Natural killer cell treated with Interleukin-12 subunit alpha and Interleukin-12 subunit beta and Interleukin-15 and Interleukin-18, amount 100 ng/mL, for 72 hours (primary cell): ENCODE measurements around the gene ESRP2. TPM values are rescaled to one million over a fixed set of nuclear protein-coding genes. Genes with fewer than 3 reads are reported as not detected.

Source experiments
- ATAC-seq, 2 donors: fragments of 150-1000 bp; cut with Tn5 transposase in 1 of 2; sonication (Bioruptor Pico), chemical (Tn5 transposase) in 1 of 2; 2 replicates each; pipeline ENCODE4 v1.10.0; 2021
- DNase-seq: peaks from one replicate; pipeline ENCODE4 v3.0.0; 2022; ENCODE audit warnings: low spot score
- H3K27ac Mint-ChIP-seq, 2 donors: 1 replicate in 1 of 2; 2 replicates in 1 of 2; pipeline ENCODE4 v1.8.0; 2022; ENCODE audit warnings: mixed read lengths in 2 of 2, mild to moderate bottlenecking in 1 of 2, moderate library complexity in 1 of 2
- H3K27me3 Mint-ChIP-seq, 2 donors: 1 replicate in 1 of 2; 2 replicates in 1 of 2; pipeline ENCODE4 v1.8.0; 2022; ENCODE audit warnings: mixed read lengths in 2 of 2
- H3K36me3 Mint-ChIP-seq: one replicate; pipeline ENCODE4 v1.8.0; 2022; ENCODE audit warnings: mixed read lengths
- H3K4me1 Mint-ChIP-seq, 2 donors: 1 replicate in 1 of 2; 2 replicates in 1 of 2; pipeline ENCODE4 v1.8.0; 2022; ENCODE audit warnings: low read depth in 2 of 2, mixed read lengths in 2 of 2, mild to moderate bottlenecking in 1 of 2
- H3K4me3 Mint-ChIP-seq: one replicate; pipeline ENCODE4 v1.8.0; 2022; ENCODE audit warnings: mixed read lengths
- H3K9me3 Mint-ChIP-seq: 2 replicates; pipeline ENCODE4 v1.8.0; 2022; ENCODE audit warnings: mixed read lengths
- total RNA-seq, 2 donors: library from RNA; stranded (reverse); gene quantifications; one replicate each; pipeline ENCODE4 v1.2.3, GENCODE V29; 2022

The ESRP2 gene
- total RNA-seq: under 1 TPM in 1 of 2 donors, not detected in 1; 0.12 TPM

DNA sequence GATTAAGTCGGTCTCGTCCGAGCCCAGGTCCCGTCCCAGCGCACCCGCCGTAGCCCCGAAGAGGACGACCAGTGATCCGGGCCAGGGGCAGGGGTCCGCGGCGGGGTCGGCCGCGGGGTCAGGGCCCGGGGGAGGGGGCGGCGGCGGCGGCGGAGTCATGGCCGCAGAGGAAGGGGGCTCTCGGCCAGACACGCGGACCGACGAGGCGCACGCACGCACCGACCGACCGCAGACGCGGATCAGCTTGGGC lies at the start of gene ESRP2:
ESRP2 (minus strand) TSS at position 241 of the 250 bp plus-strand sequence; CDS start at position 159, 82 bp downstream.
- Mint-ChIP-seq H3K36me3 (no peaks in the 10 kb centered on the region), H3K4me3 (peak within 1 kb of the TSS; percentile 90), H3K27me3 (no peaks in the 10 kb centered on the region), H3K9me3 (no peaks in the 10 kb centered on the region), H3K27ac (peak within 1 kb of the TSS; percentile 63 to 84), H3K4me1 (peaks cover 26 to 27% of the 10 kb centered on the region in 2 donors)
- ATAC-seq: no peak
- no peak for DNase-seq

DNA sequence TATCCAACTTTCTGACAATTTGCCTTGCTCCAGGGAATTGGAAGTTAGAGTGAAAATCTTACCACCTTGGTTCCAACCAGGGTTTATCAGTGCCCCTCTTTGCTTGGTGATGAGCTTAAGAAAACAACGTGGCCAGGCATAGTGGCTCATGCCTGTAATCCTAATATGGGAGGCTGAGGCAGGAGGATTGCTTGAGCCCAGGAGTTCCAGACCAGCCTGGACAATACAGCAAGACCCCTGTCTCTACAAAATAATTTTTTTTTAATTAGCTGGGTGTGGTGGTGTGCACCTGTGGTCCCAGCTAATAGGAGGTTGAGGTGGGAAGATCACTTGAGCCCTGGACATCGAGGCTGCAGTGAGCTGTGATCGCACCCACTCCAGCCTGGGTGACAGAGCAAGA lies 49.8 kb upstream of the ESRP2 start:
- no peak for ATAC-seq
- H3K27ac Mint-ChIP-seq: peak overlapping the region; percentile 81 to 84
- H3K36me3 Mint-ChIP-seq: peaks cover 8% of the 10 kb centered on the region

DNA sequence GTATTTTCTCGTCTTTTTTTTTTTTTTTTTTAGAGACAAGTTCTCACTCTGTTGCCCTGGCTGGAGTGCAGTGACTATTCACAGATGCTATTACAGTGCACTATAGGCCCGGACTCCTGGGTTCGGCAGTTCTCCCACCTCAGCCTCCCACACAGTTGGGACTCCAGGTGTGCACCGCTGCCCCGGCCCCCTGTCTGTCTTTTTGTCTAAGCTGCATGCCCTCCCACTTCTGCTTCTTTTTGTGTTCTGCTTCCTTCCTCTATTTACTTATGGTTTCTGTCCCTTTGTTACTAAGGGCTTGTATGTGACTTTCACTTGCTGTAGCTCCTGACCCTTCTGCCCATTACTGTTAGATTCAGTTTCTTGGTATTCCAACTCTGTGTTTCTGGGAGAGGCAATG lies 48.9 kb upstream of the ESRP2 start:
- Mint-ChIP-seq H3K36me3 (peaks cover 8% of the 10 kb centered on the region), H3K4me3 (peak overlapping the region; percentile 77), H3K27ac (peak overlapping the region; percentile 81 to 84), H3K9me3 (no peaks in the 10 kb centered on the region), H3K4me1 (peaks cover 57 to 63% of the 10 kb centered on the region in 2 donors), H3K27me3 (no peaks in the 10 kb centered on the region)
- DNase-seq: no peak
- ATAC-seq: peak; percentile 35 to 55

More for the DNA sequence above, 49.8 kb upstream of the ESRP2 start:
- Mint-ChIP-seq H3K27me3 (no peaks in the 10 kb centered on the region), H3K4me1 (peaks cover 64 to 70% of the 10 kb centered on the region in 2 donors), H3K9me3 (no peaks in the 10 kb centered on the region), H3K4me3 (peak overlapping the region; percentile 77)
- DNase-seq: no peak

DNA sequence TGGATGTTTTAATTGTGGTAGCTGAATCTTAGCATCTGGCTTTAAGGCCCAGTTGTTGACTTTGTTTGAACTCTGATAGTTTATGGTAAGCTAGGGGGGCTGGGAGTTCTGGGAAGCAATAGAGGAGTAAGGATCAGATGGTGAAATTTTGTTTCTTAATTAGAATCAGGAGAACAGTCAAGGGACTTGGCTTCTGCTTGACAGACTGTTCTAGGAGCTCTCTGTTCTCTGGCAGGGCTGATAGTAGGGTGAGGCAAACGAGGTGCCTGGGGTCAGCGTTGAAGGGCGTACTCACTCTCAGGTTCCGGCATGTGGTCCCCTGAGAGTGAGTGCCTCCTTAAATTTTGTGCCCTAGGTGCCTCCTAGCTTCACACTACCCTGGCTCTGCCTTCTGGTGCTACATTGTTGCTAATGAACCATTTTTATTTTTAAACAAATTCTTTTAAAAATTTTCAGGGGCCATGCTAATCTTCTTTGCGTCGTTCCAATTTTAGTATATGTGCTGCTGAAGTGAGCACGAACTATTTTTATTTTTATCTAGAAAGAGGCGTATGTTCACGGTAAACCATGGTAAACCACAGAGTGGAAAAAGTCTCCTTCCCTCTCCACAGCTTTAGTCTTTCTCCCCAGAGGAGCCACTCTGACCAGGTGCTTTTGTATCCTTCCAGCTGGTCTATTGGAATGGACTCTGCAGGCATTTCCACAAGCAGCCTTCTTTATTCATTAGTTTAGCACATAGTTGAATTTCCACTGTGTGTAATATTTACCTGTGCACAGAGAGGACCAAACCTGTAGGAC lies 48.1 kb upstream of the ESRP2 start:
- H3K9me3 Mint-ChIP-seq: no peaks in the 10 kb centered on the region
- H3K4me3 Mint-ChIP-seq: peak overlapping the region; percentile 77
- no peaks in the 10 kb centered on the region for H3K27me3 Mint-ChIP-seq
- ATAC-seq (peak in 1 of 2 donors; percentile 56), DNase-seq (no peak)
- H3K4me1 Mint-ChIP-seq: peaks cover 50 to 56% of the 10 kb centered on the region in 2 donors
- H3K36me3 Mint-ChIP-seq: peaks cover 8% of the 10 kb centered on the region
- H3K27ac Mint-ChIP-seq: peak overlapping the region; percentile 81 to 84

DNA sequence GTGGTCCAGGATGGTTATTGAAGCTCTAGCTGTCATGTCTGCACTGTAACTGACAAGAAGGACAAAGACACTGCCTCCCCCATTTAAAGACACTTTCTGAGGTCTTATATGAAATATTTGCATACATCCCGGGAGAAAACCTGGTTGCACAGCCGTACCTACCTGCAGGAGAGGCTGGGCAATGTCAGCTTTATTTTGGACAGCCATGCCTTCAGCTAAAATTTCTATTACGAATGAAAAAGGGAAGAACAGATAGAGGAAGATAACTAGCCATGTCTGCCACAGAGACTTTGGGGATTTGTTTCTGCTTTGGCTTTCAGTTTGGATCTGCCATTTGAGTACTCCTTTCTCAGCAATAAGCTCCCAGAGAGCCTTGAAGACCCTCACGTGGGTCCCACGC lies 47.4 kb upstream of the ESRP2 start:
- Mint-ChIP-seq H3K27ac (peak overlapping the region; percentile 81 to 84), H3K4me1 (peaks cover 50 to 55% of the 10 kb centered on the region in 2 donors), H3K4me3 (peak overlapping the region; percentile 77), H3K36me3 (peaks cover 8% of the 10 kb centered on the region), H3K9me3 (no peaks in the 10 kb centered on the region), H3K27me3 (no peaks in the 10 kb centered on the region)
- DNase-seq: no peak
- ATAC-seq: no peak

DNA sequence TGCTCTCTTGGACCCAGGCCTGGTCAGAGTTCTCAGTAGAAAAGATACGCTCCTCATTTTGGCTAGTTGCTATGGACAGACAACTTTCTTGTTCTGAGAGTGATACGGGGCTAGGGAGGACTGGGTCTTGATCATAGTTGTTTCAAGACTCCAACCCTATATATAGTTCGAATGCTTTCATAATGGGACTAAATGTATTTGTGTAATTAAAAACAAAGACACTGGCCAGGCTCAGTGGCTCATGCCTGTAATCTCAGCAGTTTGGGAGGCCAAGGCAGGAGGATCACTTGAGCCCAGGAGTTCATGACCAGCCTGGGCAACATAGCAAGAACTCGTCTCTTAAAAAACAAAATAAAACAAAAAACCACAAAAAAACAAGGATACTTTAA lies 46.1 kb upstream of the ESRP2 start:
- no peak for ATAC-seq
- Mint-ChIP-seq H3K9me3 (no peaks in the 10 kb centered on the region), H3K36me3 (peaks cover 8% of the 10 kb centered on the region), H3K27me3 (no peaks in the 10 kb centered on the region), H3K27ac (peak overlapping the region; percentile 17 to 84), H3K4me3 (no peak overlapping the region), H3K4me1 (peaks cover 39 to 43% of the 10 kb centered on the region in 2 donors)
- DNase-seq: no peak

DNA sequence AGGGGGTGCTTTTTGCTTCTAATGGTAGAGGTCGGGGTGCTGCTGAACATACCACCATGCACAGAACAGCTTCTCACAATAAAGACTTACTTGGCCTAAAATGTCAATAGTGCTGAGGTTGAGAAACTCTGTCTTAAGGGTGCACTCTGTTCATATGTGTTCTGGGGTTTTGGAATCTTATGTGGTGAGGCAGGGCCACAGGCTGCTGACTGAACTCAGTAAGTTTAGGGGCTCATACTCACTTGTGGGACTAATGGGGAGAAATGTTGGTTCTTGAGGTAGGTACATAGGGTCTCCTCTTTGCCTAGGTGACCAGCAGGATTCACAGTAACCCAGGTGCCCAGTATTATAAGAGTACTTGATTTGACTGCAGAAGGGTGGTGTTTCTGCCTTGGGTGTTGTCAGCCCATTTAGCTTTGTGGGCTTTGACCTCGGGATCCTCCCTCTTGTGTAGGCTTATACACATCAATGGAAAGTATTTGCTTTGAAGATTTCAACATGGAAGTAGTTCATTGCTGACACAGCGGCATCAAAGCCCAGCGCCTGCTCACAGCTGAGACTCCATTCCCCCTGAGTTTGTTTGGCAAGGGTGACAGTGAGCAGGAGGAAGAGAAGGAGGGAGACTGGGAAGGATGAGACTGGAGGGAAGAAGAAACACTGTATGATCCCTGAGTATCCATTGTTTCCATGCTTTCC lies 45.6 kb upstream of the ESRP2 start:
- H3K27me3 Mint-ChIP-seq: no peaks in the 10 kb centered on the region
- H3K4me3 Mint-ChIP-seq: no peak overlapping the region
- peaks cover 36 to 39% of the 10 kb centered on the region in 2 donors for H3K4me1 Mint-ChIP-seq
- no peaks in the 10 kb centered on the region for H3K9me3 Mint-ChIP-seq
- ATAC-seq: no peak
- peak overlapping the region; percentile 17 to 84 for H3K27ac Mint-ChIP-seq
- H3K36me3 Mint-ChIP-seq: peaks cover 6% of the 10 kb centered on the region
- DNase-seq: no peak

DNA sequence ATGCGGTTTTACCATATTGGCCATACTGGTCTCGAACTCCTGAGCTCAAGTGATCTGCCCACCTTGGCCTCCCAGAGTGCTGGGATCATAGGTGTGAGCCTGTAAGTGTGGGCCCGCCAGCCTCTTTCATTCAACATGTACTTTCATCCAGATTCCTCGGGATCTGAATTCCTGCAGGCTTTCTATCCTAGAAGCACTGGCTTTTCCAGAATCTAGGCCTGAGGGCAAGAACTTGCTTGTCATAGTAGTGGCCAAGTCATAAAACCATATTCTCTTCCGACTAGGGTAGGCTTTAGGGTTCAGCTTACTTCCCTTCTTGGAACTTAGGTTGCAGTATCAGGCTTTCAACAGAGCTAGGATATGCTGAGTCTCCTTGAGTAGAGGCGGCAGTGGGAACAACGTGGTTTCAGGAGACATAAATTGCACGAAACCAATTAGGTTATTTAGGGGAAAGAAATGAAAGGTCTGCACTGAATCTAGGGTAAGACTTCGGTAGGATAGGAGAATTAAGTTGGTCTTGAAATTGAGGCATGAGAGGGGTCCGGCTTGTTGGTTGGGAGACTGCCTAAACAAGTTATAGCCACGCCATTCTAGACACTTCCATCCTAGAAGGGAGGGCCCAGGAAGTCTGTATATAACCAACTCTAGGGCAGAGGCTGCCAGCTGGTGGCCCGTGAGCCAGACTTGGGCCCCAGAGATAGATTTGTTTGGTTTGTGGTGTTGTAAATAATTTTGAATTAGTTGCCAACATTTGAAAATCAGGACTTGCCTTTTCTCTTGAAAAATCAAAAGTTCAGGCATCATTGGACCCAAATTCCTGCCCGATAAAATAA lies 44.0 kb upstream of the ESRP2 start:
- H3K36me3 Mint-ChIP-seq: no peaks in the 10 kb centered on the region
- H3K4me3 Mint-ChIP-seq: no peak overlapping the region
- H3K27me3 Mint-ChIP-seq: no peaks in the 10 kb centered on the region
- no peaks in the 10 kb centered on the region for H3K9me3 Mint-ChIP-seq
- DNase-seq (no peak), ATAC-seq (no peak)
- H3K4me1 Mint-ChIP-seq: peaks cover 37 to 39% of the 10 kb centered on the region in 2 donors
- no peak overlapping the region for H3K27ac Mint-ChIP-seq

DNA sequence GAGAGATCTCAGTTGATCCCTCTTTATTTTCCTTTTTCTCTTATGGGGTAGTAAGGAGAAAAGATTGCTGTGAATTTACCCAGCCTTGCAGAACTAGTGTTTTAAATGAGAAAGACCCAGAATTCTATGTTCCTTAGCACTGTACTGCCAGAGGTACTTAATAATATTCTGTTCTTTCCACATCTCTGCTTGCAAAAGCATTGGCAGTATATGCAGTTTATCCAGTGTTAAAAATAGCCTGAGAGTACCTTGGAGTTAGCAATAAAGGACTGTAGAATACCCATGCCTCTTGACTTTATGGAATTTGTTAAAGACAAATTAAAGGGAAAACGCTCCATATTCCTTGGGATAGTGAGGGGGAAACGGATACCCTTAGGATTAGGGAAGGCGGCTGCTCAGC lies 40.3 kb upstream of the ESRP2 start:
- H3K9me3 Mint-ChIP-seq: no peaks in the 10 kb centered on the region
- no peak overlapping the region for H3K4me3 Mint-ChIP-seq
- H3K27ac Mint-ChIP-seq: peak overlapping the region; percentile 27 to 90
- no peak for DNase-seq
- no peak for ATAC-seq
- H3K4me1 Mint-ChIP-seq: peaks cover 17 to 25% of the 10 kb centered on the region in 2 donors
- peaks cover 5% of the 10 kb centered on the region for H3K36me3 Mint-ChIP-seq
- H3K27me3 Mint-ChIP-seq: no peaks in the 10 kb centered on the region

DNA sequence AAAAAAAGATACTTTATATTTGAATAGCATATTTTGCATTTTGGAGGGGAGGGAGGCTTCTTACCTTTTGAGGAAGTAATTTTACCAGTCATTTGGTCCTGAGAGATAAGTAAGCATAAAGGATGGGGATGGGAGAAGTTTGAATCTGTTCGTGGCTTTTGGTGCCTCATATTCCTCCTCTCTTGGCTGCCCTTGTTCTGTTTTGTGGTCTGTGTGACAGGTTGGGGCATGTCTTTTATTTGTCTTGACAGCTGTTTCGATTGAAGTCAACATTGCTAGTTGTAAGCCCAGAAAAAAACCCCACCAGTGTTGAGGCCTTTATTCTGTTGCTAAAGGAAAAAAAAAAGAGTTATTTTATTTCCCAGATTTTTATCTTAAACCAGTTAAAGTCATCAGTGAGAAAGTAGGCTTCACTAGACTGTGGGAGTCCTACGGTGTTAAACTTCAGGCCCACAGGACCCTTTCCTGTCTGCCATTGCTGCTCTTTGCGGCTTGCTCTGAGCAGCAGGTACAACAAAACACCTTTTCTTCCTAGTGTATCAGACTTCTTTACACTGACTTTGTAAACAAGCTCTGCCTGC lies 39.8 kb upstream of the ESRP2 start:
- DNase-seq (peak; percentile 48), ATAC-seq (peak in 1 of 2 donors; percentile 46)
- Mint-ChIP-seq H3K27me3 (no peaks in the 10 kb centered on the region), H3K9me3 (no peaks in the 10 kb centered on the region), H3K36me3 (peaks cover 5% of the 10 kb centered on the region), H3K4me1 (peaks cover 20 to 25% of the 10 kb centered on the region in 2 donors), H3K27ac (peak overlapping the region; percentile 27 to 90), H3K4me3 (peak overlapping the region; percentile 30)

DNA sequence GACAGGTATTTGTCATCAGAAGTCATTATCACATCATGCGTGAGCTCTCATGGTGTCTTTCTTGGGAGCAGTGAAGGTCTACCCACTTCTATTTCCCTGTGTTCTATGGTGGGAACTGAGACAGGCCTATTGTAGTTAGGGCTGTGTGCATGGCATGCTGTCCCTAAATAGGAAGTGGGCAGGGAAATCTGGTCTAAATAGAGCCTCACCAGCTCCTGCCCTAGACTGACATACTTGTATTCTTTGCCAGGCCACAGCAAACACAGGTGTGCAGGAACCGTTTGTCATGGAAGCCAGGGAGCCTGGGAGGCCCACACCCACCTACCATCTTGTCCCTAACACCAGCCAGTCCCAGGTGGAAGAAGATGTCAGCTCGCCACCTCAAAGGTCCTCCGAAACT lies 38.5 kb upstream of the ESRP2 start:
- Mint-ChIP-seq H3K4me3 (no peak overlapping the region), H3K27ac (peak overlapping the region; percentile 21 to 68), H3K9me3 (no peaks in the 10 kb centered on the region), H3K27me3 (no peaks in the 10 kb centered on the region), H3K36me3 (peaks cover 6% of the 10 kb centered on the region), H3K4me1 (peaks cover 25% of the 10 kb centered on the region in 2 donors)
- ATAC-seq (no peak), DNase-seq (no peak)

DNA sequence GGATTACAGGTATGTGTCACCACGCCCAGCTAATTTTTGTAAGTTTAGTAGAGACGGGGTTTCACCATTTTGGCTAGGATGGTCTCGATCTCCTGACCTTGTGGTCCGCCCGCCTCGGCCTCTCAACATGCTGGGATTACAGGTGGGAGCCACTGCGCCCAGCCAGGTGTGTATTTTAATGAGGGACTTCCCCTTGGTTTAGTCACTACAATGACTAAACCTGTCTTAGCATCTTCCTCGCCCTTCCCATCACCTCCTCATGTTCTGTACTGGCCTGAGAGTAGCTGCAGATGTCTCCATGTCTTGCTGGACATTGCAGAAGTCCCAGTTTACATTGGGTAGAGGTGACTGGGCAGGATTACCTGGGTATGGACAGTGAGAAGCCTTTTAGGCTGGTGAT lies 38.0 kb upstream of the ESRP2 start:
- no peak overlapping the region for H3K4me3 Mint-ChIP-seq
- ATAC-seq (no peak), DNase-seq (no peak)
- H3K36me3 Mint-ChIP-seq: peaks cover 11% of the 10 kb centered on the region
- H3K4me1 Mint-ChIP-seq: peaks cover 30 to 31% of the 10 kb centered on the region in 2 donors
- peak overlapping the region; percentile 21 to 68 for H3K27ac Mint-ChIP-seq
- no peaks in the 10 kb centered on the region for H3K27me3 Mint-ChIP-seq
- H3K9me3 Mint-ChIP-seq: no peaks in the 10 kb centered on the region

DNA sequence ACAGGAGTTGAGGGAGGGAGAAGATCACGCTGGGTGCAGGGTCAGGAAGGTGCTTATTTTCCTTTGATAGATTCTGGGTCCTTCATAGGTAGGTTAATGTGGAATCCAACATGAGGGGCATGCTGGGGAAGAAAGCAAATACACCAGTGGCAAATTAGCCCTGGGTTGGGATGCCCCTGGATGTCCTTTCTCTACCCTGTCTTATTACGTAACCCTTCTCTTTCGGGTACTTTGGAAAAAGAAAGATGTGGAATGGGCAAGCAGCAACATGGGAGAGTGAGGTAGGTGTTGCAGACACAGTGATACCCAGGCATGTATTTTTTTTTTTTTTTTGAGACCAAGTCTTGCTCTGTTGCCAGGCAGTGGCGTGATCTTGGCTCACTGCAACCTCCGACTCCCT lies 37.5 kb upstream of the ESRP2 start:
- Mint-ChIP-seq H3K9me3 (no peaks in the 10 kb centered on the region), H3K4me3 (peak overlapping the region; percentile 3), H3K36me3 (peaks cover 11% of the 10 kb centered on the region), H3K27me3 (no peaks in the 10 kb centered on the region), H3K27ac (peak overlapping the region; percentile 57 to 87), H3K4me1 (peaks cover 30 to 31% of the 10 kb centered on the region in 2 donors)
- DNase-seq: no peak
- no peak for ATAC-seq
